Ectodermal cell (in vitro differentiated cells): ENCODE data around the gene CUX1.
"Not testable (repeated sequence)": the region's sequence is repeated elsewhere in the genome, so short reads cannot be mapped to it uniquely, and the experiment has no call there.

Source experiments
- H3K27ac ChIP-seq: 2 replicates; pipeline ENCODE4 v1.7.0; 2013; ENCODE audit warnings: mild to moderate bottlenecking, low read depth, low read length; ENCODE audit not compliant: insufficient read depth, poor library complexity, severe bottlenecking
- H3K27me3 ChIP-seq: 2 replicates; pipeline ENCODE4 v1.7.0; 2013; ENCODE audit warnings: mild to moderate bottlenecking, low read length; ENCODE audit not compliant: insufficient read depth, control insufficient read depth, poor library complexity, severe bottlenecking
- H3K36me3 ChIP-seq: one replicate; pipeline ENCODE4 v1.7.0; 2013; ENCODE audit warnings: low read length; ENCODE audit not compliant: control insufficient read depth, insufficient read depth
- H3K4me1 ChIP-seq: one replicate; pipeline ENCODE4 v1.7.0; 2013; ENCODE audit warnings: low read length; ENCODE audit not compliant: control insufficient read depth, insufficient read depth
- H3K4me3 ChIP-seq: 2 replicates; pipeline ENCODE4 v1.7.0; 2013; ENCODE audit warnings: low read depth, low read length, control low read depth; ENCODE audit not compliant: insufficient read depth
- H3K9me3 ChIP-seq: 2 replicates; pipeline ENCODE4 v1.7.0; 2013; ENCODE audit warnings: mild to moderate bottlenecking, low read length, moderate library complexity; ENCODE audit not compliant: control insufficient read depth
- WGBS, 2 experiments: methylation state at CpG; one replicate each; pipeline ENCODE4 v1.1.7; 2013; ENCODE audit warnings: missing lambda C conversion rate in 2 of 2; 5-methylcytosine and 5-hydroxymethylcytosine counted together

Gene CUX1

DNA sequence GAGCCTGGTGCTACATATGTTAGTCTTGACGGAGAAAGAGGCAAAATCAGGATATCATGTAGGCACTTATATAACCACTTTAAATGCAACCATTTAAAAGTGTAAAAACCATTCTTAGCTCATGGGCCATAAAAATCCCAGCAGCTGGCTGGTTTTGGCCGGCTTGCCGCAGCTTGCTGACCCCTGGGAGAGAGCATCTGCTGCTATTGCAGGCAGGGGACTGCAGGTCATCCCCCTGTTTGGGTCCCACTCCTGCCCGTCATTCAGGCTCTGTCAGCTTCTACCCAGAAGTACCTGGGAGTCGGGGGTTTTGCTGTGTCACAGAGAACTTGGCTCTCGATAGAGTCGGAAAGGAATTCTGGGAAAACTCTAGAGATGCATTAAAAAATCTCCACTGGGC lies 187.4 kb downstream of the CUX1 start:
- Histone ChIP-seq H3K9me3 (no peaks in the 10 kb centered on the region), H3K27me3 (no peaks in the 10 kb centered on the region), H3K4me3 (no peak overlapping the region), H3K27ac (no peak overlapping the region), H3K4me1 (peaks cover 3% of the 10 kb centered on the region), H3K36me3 (no peaks in the 10 kb centered on the region)
- WGBS, 2 experiments, result 92 to 93% methylated on average over 7 of the region's 7 CpGs

DNA sequence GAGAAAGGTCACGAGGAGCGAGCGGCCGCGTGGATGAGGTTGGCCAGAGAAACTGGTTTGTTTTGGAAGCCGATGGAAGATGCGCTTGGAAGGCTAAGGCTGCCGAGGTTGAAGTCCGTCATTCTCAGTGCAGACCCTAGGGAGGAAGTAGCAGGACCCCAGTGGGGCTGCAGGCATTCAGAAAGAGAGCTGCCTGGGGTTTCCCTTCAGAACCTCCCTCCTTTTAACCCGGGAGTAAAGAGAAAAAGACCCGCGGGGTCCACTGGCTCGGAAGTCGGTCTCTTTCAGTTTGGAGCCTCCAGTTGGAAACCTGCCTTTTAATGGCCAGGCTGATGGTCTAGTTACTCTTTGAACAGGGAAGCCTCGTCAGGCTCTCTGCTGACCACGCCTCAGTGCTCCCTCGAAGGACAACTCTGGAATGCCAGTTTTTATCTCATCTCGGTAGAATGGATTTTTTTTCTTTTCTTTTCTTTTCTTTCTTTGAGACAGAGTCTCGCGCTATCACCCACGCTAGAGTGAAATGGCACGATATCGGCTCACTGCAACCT lies 188.6 kb downstream of the CUX1 start:
- Histone ChIP-seq H3K4me1 (peaks cover 3% of the 10 kb centered on the region), H3K4me3 (no peak overlapping the region), H3K36me3 (no peaks in the 10 kb centered on the region), H3K27me3 (no peaks in the 10 kb centered on the region), H3K27ac (peak overlapping the region; percentile 65), H3K9me3 (no peaks in the 10 kb centered on the region)
- WGBS, 2 experiments, result 83% methylated on average over 23 of the region's 23 CpGs

DNA sequence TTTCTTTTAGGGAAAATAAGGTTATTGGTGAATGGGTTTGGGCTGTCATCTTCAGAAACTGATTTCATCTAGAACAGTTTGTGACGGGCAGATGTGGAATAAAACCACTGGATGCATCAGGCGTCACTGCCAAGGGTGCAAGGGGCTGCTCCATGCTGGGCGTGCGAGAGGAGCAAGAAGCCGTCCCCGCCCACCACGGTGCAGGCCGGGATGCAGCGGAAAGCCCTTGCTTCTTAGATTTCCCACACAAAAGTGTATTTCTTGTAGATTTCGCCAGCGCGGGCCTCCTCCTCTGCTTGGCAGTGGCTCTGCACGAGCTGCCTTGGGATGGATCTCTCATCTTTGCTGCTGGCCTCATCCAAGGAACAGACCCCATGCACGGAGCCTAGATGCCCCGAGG lies 189.3 kb downstream of the CUX1 start:
- Histone ChIP-seq H3K27me3 (no peaks in the 10 kb centered on the region), H3K27ac (no peak overlapping the region), H3K36me3 (no peaks in the 10 kb centered on the region), H3K9me3 (no peaks in the 10 kb centered on the region), H3K4me3 (no peak overlapping the region), H3K4me1 (peaks cover 3% of the 10 kb centered on the region)
- WGBS, 2 experiments, result 95 to 97% methylated on average over 15 of the region's 15 CpGs

DNA sequence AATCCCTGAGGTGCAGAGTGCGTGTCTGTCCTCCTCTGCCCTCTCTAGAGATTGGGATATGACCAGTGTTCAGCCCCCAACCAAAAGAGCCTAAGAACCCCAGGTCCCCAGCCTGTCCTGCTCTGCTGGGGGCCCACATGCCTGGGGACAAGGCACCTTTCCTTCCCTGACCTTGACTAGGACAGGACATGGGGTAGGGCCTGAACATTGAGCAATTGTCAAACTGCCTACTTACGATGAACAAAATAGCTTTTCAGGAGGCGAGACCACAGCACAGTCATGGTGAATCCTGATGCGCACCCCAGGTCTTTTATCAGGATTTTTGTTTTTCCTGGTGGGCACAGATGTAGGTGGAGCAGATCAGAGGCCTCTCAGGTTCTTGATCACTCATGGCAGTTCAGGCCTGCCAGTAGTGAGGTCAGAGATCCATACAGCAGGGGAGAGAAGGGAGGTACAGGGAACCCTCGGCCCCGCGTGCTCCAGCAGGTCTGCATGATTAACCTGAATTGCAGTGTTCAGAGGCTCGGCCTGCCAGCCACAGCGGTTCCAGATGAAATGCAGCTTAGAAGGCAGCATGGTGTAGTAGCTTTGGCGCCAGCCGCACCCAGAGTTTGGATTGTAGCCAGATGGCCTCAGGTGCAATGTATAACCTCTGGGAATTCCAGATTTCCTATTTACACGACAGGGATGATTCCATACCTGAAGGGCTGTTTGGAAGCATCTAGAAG lies 191.3 kb downstream of the CUX1 start:
- 97% methylated on average over 12 of the region's 12 CpGs for WGBS, 2 experiments

DNA sequence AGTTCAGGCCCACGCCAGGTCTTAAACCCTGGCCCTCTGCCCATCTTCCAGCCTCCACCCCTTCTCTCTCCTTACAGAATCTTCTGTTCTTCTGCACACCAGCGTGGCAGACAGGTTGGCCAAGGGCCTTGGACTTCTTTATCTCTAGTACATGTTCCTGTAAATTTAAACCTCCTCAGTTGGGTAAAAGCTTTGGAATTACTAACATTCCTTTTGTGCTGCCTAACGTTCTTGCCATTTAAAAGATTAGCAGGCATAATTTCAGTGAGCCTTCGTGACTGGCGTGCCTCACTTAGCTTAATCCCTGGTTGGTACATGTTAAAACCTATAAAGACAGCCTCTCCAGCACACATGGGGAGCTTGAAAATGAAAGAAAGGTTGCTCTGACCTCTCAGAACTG lies 192.2 kb downstream of the CUX1 start:
- H3K4me1 ChIP-seq, result peaks cover 7% of the 10 kb centered on the region
- no peak overlapping the region for H3K27ac ChIP-seq
- H3K9me3 ChIP-seq, result no peaks in the 10 kb centered on the region
- H3K4me3 ChIP-seq, result no peak overlapping the region
- H3K27me3 ChIP-seq, result no peaks in the 10 kb centered on the region
- WGBS, 2 experiments, result 93 to 94% methylated on average over 5 of the region's 5 CpGs
- H3K36me3 ChIP-seq, result no peaks in the 10 kb centered on the region

More for the DNA sequence above, 191.3 kb downstream of the CUX1 start:
- no peaks in the 10 kb centered on the region for H3K36me3 ChIP-seq
- no peaks in the 10 kb centered on the region for H3K9me3 ChIP-seq
- no peaks in the 10 kb centered on the region for H3K27me3 ChIP-seq
- H3K27ac ChIP-seq, result no peak overlapping the region
- peaks cover 7% of the 10 kb centered on the region for H3K4me1 ChIP-seq
- no peak overlapping the region for H3K4me3 ChIP-seq

DNA sequence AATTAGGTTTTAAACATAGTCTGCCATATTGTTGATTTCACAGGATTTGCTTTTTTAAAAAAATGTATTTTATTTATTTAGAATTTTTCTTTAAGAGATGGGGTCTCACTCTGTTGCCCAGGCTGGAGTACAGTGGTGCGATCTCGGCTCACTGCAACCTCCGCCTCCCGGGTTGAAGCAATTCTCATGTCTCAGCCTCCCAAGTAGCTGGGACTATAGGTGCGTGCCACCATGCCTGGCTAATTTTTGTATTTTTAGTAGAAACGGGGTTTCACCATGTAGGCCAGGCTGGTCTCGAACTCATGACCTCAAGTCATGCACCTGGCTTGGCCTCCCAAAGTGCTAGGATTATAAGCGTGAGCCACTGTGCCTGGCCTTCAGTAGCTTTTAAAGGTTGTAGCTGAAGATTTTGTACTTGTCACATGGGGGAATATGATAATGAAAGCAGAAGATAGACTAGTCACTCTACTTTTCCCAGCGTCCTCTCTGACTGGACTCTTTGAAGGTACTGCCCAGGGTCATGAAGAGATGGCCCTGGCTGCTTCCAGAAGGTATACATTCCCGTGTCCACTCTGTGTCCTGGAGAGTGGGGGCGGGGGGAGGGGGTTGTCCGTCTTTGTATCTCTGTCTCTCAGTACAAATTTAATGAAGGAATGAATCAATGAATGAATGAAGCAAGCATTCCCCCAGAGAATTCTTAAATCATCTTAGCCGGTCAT lies 194.8 kb downstream of the CUX1 start:
- H3K4me1 ChIP-seq, H3K27ac ChIP-seq, H3K9me3 ChIP-seq, H3K27me3 ChIP-seq, H3K4me3 ChIP-seq, H3K36me3 ChIP-seq: not testable (repeated sequence)
- 92 to 93% methylated on average over 13 of the region's 13 CpGs for WGBS, 2 experiments

DNA sequence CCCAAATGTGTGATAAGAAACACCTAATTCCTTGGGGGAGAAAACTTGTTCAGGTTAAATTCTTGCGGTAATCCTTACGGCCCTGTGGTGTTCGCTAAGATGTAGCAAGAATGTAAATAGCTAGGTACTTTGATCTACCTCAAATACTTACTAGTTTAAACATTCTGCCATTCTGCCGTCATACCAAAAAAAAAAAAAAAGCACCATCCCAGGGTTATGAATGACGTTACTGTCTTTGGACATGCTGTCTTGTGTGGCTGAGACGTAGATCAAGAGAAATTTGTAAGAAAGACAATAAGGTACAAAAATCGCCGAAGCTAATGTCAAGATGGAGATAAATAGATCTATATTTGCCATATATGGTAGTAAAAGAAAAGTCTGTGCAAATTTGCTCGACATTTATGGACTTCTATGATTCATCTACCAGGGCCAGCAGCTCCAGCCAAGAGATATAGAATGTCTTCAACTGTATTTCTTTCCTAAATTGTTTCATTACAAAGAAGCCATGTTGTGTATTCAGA lies 195.6 kb downstream of the CUX1 start:
- Histone ChIP-seq H3K27ac (no peak overlapping the region), H3K27me3 (no peaks in the 10 kb centered on the region), H3K4me3 (no peak overlapping the region), H3K4me1 (peaks cover 5% of the 10 kb centered on the region), H3K9me3 (no peaks in the 10 kb centered on the region), H3K36me3 (no peaks in the 10 kb centered on the region)
- 93 to 96% methylated on average over 8 to 9 of the region's 9 CpGs for WGBS, 2 experiments

DNA sequence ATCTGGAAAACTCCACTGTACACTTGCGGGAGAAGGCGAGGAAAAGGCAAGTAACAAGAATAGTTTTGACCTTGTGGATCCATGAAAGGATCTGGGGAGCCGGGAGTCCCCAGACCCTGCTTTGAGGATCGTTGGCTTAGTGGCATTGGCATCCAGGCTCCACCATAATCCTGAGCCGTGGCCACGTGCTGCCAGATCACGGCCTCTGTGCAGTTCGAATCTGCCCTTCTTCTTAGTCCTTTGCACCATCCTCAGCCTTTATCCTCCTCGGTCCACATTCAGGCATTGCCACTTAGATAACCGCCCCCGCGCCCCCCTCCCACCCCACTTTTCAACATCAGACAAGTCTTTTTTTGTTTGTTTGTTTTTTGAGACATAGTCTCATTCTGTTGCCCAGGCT lies 201.4 kb downstream of the CUX1 start:
- no peak overlapping the region for H3K27ac ChIP-seq
- no peaks in the 10 kb centered on the region for H3K27me3 ChIP-seq
- no peaks in the 10 kb centered on the region for H3K4me1 ChIP-seq
- 85 to 90% methylated on average over 12 of the region's 12 CpGs for WGBS, 2 experiments
- no peaks in the 10 kb centered on the region for H3K9me3 ChIP-seq
- no peaks in the 10 kb centered on the region for H3K36me3 ChIP-seq
- H3K4me3 ChIP-seq, result no peak overlapping the region

DNA sequence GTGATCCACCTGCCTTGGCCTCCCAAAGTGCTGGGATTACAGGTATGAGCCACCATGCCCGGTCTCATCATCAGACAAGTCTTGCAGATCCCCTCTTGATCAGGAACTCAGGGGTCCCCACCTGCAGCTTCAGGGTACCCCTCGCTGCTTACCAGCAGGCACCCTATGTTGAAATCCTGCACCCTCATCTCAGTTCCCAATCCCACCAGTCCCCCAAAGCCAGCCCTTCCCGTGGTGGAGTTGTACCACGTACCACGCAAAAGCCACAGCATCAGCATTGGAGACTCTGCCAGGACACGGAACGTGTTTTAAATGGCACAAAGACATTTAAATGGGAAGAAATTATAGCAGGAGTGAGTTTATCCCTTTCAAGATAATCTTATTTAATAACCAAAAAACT lies 202.0 kb downstream of the CUX1 start:
- Histone ChIP-seq H3K4me3 (no peak overlapping the region), H3K27me3 (no peaks in the 10 kb centered on the region), H3K4me1 (no peaks in the 10 kb centered on the region), H3K36me3 (no peaks in the 10 kb centered on the region), H3K27ac (no peak overlapping the region), H3K9me3 (no peaks in the 10 kb centered on the region)
- 95 to 97% methylated on average over 7 of the region's 7 CpGs for WGBS, 2 experiments

DNA sequence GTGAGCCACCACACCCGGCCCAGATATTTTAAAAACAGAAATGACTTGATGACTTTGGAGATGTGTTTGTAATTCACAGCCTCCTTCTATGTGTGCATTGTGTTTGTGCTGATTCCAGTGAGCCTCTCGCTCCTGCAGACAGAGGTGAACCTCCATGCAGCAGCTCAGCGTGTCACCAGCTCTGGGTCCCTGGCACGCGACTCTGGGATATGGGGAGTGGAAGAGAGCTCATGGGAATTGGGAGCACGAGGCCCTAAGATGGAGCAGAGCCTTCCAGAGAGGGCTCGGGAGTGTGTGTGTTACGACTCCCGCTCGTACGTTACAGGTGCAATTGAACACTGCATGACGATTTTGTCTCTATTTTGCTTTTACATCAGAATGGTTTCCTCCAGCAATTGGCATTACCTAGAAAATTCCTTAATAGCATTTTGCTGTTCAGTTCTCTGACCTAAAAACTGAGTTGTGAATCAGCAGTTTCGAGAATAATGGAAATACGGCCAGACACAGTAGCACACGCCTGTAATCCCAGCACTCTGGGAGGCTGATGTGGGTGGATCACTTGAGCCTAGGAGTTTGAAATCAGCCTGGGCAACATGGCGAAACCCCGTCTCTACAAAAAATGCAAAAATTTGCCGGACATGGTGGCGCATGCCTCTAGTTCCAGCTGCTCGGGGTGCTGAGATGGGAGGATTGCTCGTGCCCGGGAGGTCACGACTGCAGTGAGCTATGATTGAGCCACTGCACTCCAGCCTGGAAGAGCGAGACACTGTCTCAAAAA lies 204.6 kb downstream of the CUX1 start:
- Histone ChIP-seq H3K4me1 (no peaks in the 10 kb centered on the region), H3K4me3 (no peak overlapping the region), H3K27ac (no peak overlapping the region), H3K36me3 (no peaks in the 10 kb centered on the region), H3K27me3 (no peaks in the 10 kb centered on the region), H3K9me3 (no peaks in the 10 kb centered on the region)
- WGBS, 2 experiments, result 94 to 96% methylated on average over 23 to 24 of the region's 24 CpGs
